ENCODE results near the gene SHFL.

Gene SHFL

DNA sequence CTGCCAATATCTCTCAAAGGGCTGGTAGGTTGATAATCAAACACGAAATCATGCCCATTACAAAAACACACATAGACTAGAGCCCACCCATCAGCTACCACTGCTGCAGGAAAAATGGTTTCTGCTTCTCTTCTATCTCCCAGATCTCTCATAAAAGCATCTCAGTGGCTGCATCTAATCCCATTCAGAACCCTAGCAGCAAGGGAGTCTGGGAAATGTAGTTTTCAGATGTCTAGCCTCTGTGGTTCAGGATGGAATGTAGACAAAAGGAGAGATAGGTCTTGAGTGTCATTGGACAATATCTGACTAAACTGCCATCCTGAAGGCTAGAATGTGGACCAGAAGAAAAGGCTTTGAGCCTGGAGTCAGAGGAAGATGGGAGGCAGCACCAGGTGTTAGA, 40.7 kb upstream of the SHFL start:
- no peak overlapping the region for H3K4me3 ChIP-seq (ENCODE audit: low read depth, low read length)
- TF ChIP-seq, protein P1, sequence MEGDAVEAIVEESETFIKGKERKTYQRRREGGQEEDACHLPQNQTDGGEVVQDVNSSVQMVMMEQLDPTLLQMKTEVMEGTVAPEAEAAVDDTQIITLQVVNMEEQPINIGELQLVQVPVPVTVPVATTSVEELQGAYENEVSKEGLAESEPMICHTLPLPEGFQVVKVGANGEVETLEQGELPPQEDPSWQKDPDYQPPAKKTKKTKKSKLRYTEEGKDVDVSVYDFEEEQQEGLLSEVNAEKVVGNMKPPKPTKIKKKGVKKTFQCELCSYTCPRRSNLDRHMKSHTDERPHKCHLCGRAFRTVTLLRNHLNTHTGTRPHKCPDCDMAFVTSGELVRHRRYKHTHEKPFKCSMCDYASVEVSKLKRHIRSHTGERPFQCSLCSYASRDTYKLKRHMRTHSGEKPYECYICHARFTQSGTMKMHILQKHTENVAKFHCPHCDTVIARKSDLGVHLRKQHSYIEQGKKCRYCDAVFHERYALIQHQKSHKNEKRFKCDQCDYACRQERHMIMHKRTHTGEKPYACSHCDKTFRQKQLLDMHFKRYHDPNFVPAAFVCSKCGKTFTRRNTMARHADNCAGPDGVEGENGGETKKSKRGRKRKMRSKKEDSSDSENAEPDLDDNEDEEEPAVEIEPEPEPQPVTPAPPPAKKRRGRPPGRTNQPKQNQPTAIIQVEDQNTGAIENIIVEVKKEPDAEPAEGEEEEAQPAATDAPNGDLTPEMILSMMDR (IDR thresholded peaks at IDR 0.05; ENCODE audit: low read depth, low read length) = no peak
- in situ Hi-C loops (cut with HindIII; ENCODE audit: low sequenced_read_pairs) = no loop called here
- no peak for DNase-seq (ENCODE audit: low read depth, low spot score)

DNA sequence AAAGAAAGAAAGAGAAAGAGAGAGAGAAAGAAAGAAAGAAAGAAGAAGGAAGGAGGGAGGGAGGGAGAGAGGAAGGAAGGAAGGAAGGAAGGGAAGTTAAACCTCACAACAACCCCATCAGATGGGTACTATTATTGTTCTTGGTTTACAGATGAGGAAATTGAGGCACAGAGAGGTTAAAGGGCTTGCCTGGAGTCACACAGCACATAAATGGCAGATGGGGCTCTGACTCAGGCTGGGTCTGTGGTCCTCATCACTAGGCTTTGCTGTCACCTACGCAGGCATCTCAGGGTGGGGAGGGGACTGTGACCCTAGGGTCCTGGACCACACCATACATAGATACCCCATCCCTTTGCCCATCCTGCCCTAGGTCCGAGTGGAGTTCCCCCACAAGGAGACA, 36.5 kb upstream of the SHFL start:
- no peak for DNase-seq (ENCODE audit: low read depth, low spot score)
- TF ChIP-seq, protein P1 (IDR thresholded peaks at IDR 0.05; ENCODE audit: low read depth, low read length) = no peak
- in situ Hi-C loops (cut with HindIII; ENCODE audit: low sequenced_read_pairs) = no loop called here
- no peak overlapping the region for H3K4me3 ChIP-seq (ENCODE audit: low read depth, low read length)

DNA sequence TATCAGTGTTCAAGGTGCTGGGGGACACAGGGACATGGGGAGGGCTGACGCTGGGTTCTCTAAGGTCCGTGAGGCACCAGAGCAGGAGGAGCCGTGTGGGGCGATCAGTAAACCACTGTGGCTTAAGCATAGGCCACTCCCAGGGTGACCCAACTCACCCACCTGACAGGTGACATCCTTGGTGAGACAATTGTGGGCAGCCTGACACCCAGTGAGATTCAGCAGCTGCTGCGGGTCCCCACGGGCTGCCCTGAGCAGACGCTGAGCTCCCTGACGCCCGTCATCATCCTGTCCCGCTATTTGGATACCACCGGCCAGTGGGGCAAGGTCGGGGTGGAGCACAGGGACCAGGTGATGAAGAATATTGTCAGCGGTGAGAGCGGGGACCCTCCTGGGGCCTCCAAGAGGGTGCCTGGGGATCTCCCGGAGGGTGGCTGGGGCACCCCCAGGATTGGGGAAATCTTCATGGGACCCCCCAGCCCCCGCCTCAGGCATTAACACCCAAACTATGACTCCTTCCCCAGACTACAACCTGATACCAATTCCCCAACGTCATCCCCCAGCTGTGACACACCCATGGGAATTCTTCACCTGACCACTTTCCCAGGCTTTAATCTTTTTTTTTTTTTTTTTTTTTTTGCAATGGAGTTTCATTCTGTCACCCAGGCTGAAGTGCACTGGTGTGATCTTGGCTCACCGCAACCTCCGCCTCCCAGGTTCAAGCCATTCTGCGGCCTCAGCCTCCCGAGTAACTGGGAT, 33.3 kb upstream of the SHFL start:
- in situ Hi-C loops (cut with HindIII; ENCODE audit: low sequenced_read_pairs) = no loop called here
- no peak for DNase-seq (ENCODE audit: low read depth, low spot score)
- no peak overlapping the region for H3K4me3 ChIP-seq (ENCODE audit: low read depth, low read length)
- TF ChIP-seq, protein P1 (IDR thresholded peaks at IDR 0.05; ENCODE audit: low read depth, low read length) = no peak

DNA sequence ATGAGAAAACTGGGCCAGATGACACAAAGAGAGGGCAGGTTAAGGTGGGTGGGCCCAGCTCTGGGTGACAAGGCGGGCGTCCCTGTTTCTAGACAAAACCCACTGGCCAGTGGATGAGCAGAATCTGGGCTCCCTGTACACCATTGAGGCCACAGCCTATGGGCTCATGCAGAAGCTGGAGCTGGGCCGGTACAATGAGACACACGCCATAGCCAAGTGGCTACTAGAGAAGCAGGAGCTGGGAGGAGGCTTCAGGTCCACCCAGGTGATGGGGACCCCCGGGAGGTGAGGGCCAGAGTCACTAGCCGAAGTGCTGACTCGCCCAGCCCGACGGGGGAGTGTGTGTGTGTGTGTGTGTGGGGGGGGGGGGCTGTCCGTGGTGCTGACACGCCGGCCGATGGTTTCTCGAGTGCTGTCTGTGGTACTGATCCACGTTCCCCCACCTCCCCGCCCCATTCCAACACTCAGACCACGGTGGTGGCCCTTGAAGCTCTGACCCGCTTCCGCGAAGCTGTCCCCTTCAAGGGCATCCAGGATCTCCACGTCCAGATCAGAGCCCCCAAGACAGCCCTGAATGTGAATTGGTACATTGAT, 24.3 kb upstream of the SHFL start:
- in situ Hi-C loops (cut with HindIII; ENCODE audit: low sequenced_read_pairs) = no loop called here
- DNase-seq (ENCODE audit: low read depth, low spot score) = no peak
- TF ChIP-seq, protein P1 (IDR thresholded peaks at IDR 0.05; ENCODE audit: low read depth, low read length) = no peak

DNA sequence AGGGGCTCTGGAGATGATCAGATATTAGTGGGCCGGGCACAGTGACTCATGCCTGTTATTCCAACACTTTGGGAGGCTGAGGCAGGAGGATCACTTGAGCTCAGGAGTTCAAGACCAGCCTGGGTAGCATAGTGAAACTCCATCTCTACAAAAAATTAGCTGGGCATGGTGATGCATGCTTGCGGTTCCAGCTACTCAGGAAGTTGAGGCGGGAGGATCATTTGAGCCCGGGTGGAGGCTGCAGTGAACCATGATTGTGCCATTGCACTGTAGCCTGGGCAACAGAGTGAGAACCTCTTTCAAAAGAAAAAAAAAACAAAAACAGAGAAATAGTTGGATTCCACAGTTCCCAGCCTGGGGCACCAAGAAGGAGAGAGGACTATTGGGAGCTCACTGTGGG, 17.9 kb upstream of the SHFL start:
- TF ChIP-seq, protein P1 (IDR thresholded peaks at IDR 0.05; ENCODE audit: low read depth, low read length) = no peak
- no peak overlapping the region for H3K4me3 ChIP-seq (ENCODE audit: low read depth, low read length)
- DNase-seq (ENCODE audit: low read depth, low spot score) = no peak
- in situ Hi-C loops (cut with HindIII; ENCODE audit: low sequenced_read_pairs) = no loop called here

More for the DNA sequence above, 24.3 kb upstream of the SHFL start:
- H3K4me3 ChIP-seq (ENCODE audit: low read depth, low read length) = no peak overlapping the region

DNA sequence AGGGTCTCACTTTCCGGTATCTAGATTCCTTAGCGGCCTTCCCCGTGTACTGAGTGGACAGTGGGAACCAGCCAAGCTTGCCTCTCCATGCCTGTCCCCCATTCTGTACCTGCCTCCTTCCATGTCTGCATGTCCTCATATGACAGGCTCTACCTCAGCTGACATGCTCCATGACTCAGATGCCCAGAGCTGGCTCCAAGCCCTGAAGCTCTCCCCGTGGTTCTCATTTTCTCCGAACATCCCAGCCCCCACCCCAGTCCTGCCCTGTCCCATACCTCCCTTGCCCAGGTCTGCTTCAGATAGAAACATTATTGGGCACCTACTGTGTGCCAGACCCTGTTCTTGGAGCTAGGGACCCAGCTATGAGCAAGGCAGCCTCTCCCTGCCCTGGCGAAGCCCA, 17.1 kb upstream of the SHFL start:
- in situ Hi-C loops (cut with HindIII; ENCODE audit: low sequenced_read_pairs) = no loop called here
- H3K4me3 ChIP-seq (ENCODE audit: low read depth, low read length) = no peak overlapping the region
- DNase-seq (ENCODE audit: low read depth, low spot score) = no peak
- TF ChIP-seq, protein P1 (IDR thresholded peaks at IDR 0.05; ENCODE audit: low read depth, low read length) = no peak

Measured in astrocyte of the spinal cord (primary cell).